Mesodermal cell (in vitro differentiated cells): ENCODE results near the gene TRUB1.

Source experiments
- H3K27ac ChIP-seq: 2 replicates; pipeline ENCODE4 v1.7.0; 2013; ENCODE audit warnings: mild to moderate bottlenecking, low read depth, low read length, moderate library complexity; ENCODE audit not compliant: severe bottlenecking
- H3K36me3 ChIP-seq: 2 replicates; pipeline ENCODE4 v1.7.1; 2013; ENCODE audit warnings: mild to moderate bottlenecking, low read length, moderate library complexity; ENCODE audit not compliant: control insufficient read depth, insufficient read depth
- H3K4me1 ChIP-seq: one replicate; pipeline ENCODE4 v1.7.1; 2013; ENCODE audit warnings: mild to moderate bottlenecking, low read length; ENCODE audit not compliant: insufficient read depth, control insufficient read depth, poor library complexity, severe bottlenecking
- H3K4me3 ChIP-seq: 2 replicates; pipeline ENCODE4 v1.7.0; 2013; ENCODE audit warnings: low read length, control low read depth, mild to moderate bottlenecking; ENCODE audit not compliant: insufficient read depth, poor library complexity, severe bottlenecking; ENCODE audit errors: extremely low read depth
- H3K9me3 ChIP-seq: 2 replicates; pipeline ENCODE4 v1.7.1; 2013; ENCODE audit warnings: mild to moderate bottlenecking, low read length, moderate library complexity; ENCODE audit not compliant: control insufficient read depth
- WGBS, 2 experiments: methylation state at CpG; one replicate each; pipeline ENCODE4 v1.1.5; 2013; ENCODE audit warnings: missing lambda C conversion rate in 2 of 2; ENCODE audit not compliant: insufficient coverage in 2 of 2; 5-methylcytosine and 5-hydroxymethylcytosine counted together

Gene TRUB1

GRCh38 chr10:114973997-114974396 is 36.0 kb downstream of the TRUB1 start:
- Histone ChIP-seq H3K9me3 (no peaks in the 10 kb centered on the region), H3K27ac (no peak overlapping the region), H3K36me3 (peaks cover 21% of the 10 kb centered on the region), H3K4me1 (peaks cover 21% of the 10 kb centered on the region), H3K4me3 (no peak overlapping the region)

DNA sequence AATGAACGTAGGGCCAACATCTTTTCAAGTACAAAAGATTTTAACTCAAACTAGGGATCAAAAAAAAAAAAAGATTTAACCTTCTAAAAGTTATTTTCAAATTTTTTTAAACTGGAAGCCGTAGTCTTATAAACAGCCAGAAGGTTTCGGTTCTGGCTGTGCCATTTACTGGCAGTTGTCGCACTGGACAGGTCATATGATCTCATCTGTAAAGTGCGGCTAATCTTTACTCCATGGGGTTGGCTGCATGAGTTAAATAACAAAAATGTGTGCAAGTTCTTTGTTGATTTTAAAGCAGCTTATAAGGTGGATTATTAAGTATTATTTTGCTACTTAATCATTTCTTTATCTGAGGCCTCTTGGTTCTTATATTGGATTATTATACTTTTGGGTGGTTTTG is 36.6 kb downstream of the TRUB1 start:
- H3K27ac ChIP-seq = no peak overlapping the region
- H3K9me3 ChIP-seq = no peaks in the 10 kb centered on the region
- peaks cover 21% of the 10 kb centered on the region for H3K36me3 ChIP-seq
- 83 to 98% methylated on average over 3 to 5 of the region's 5 CpGs for WGBS, 2 experiments
- peaks cover 16% of the 10 kb centered on the region for H3K4me1 ChIP-seq
- no peak overlapping the region for H3K4me3 ChIP-seq

GRCh38 chr10:114975091-114975490 is 37.1 kb downstream of the TRUB1 start:
- no peaks in the 10 kb centered on the region for H3K9me3 ChIP-seq
- no peak overlapping the region for H3K27ac ChIP-seq
- H3K4me3 ChIP-seq = no peak overlapping the region
- peaks cover 12% of the 10 kb centered on the region for H3K4me1 ChIP-seq
- WGBS, 2 experiments = 93 to 95% methylated on average over 3 of the region's 3 CpGs
- peaks cover 25% of the 10 kb centered on the region for H3K36me3 ChIP-seq

DNA sequence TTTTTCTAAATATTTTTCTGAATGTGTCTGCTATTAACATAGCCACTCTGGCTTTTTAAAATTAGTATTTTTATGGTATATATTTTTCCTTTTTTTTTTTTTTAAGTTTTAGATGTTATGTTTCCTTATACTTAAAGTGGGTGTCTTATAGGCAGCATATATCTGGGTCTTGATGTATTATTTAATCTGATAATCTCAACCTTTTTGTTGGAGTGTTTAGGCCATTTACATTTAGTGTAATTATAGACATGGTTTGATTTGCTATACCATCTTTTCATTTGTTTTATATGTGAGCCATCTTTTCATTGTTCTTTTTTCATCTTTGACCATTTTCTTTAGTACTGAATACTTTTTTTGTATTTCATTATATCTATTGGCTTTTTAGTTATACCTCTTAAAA is 45.0 kb downstream of the TRUB1 start:
- no peaks in the 10 kb centered on the region for H3K4me1 ChIP-seq
- H3K36me3 ChIP-seq = peaks cover 36% of the 10 kb centered on the region
- H3K9me3 ChIP-seq = peaks cover 12% of the 10 kb centered on the region
- no peak overlapping the region for H3K27ac ChIP-seq
- no peak overlapping the region for H3K4me3 ChIP-seq

GRCh38 chr10:114987995-114988394 is 50.0 kb downstream of the TRUB1 start:
- H3K4me3 ChIP-seq = no peak overlapping the region
- H3K27ac ChIP-seq = no peak overlapping the region
- H3K9me3 ChIP-seq = peaks cover 12% of the 10 kb centered on the region
- no peaks in the 10 kb centered on the region for H3K4me1 ChIP-seq
- 100% methylated on average over 1 of the region's 1 CpG for WGBS, 2 experiments
- H3K36me3 ChIP-seq = peaks cover 17% of the 10 kb centered on the region

DNA sequence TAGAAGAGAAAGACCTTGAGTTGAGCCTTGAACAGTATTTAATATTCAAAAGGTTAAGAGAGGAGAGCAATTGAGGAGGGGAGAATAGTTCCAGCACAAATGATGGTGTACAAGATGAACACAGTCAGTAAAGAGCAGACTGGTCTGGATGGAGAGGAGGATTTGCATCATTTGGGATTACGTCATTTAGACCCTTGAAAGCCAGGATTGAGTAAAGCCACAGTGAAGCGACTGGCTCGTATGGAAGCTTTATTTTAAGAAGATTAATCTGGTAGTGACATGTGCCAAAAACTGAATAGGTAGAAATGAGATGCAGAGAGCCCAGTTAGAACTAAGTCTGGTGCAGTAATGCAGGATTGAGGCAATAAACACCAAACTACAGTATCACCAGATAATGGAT is 52.6 kb downstream of the TRUB1 start:
- H3K27ac ChIP-seq = no peak overlapping the region
- H3K36me3 ChIP-seq = peaks cover 3% of the 10 kb centered on the region
- WGBS, 2 experiments = 97 to 100% methylated on average over 3 of the region's 3 CpGs
- no peaks in the 10 kb centered on the region for H3K9me3 ChIP-seq
- no peak overlapping the region for H3K4me3 ChIP-seq
- peaks cover 3% of the 10 kb centered on the region for H3K4me1 ChIP-seq

GRCh38 chr10:114990991-114991390 is 53.0 kb downstream of the TRUB1 start:
- Histone ChIP-seq H3K36me3 (peaks cover 3% of the 10 kb centered on the region), H3K9me3 (no peaks in the 10 kb centered on the region), H3K4me1 (peaks cover 7% of the 10 kb centered on the region), H3K4me3 (no peak overlapping the region), H3K27ac (no peak overlapping the region)
- WGBS, 2 experiments = 100% methylated on average over 2 of the region's 4 CpGs; no CpG with 5 or more reads in 1 of the 2 experiments

- H3K36me3 ChIP-seq = peaks cover 3% of the 10 kb centered on the region
- no peak overlapping the region for H3K4me3 ChIP-seq
- H3K4me1 ChIP-seq = peaks cover 9% of the 10 kb centered on the region
- H3K9me3 ChIP-seq = no peaks in the 10 kb centered on the region
- H3K27ac ChIP-seq = no peak overlapping the region
- 85 to 89% methylated on average over 6 to 7 of the region's 9 CpGs for WGBS, 2 experiments
These were observed 54.3 kb downstream of the TRUB1 start for GRCh38 chr10:114992189-114992775.

GRCh38 chr10:114995468-114996247 is 57.7 kb downstream of the TRUB1 start:
- Histone ChIP-seq H3K9me3 (no peaks in the 10 kb centered on the region), H3K4me3 (no peak overlapping the region), H3K27ac (peak overlapping the region; percentile 42), H3K4me1 (peaks cover 9% of the 10 kb centered on the region), H3K36me3 (peaks cover under 1% of the 10 kb centered on the region)
- 92 to 100% methylated on average over 3 of the region's 6 CpGs for WGBS, 2 experiments

- peaks cover 13% of the 10 kb centered on the region for H3K4me1 ChIP-seq
- WGBS, 2 experiments = no CpG with 5 or more reads among the region's 4 CpGs
- no peak overlapping the region for H3K27ac ChIP-seq
- H3K9me3 ChIP-seq = no peaks in the 10 kb centered on the region
- no peak overlapping the region for H3K4me3 ChIP-seq
- no peaks in the 10 kb centered on the region for H3K36me3 ChIP-seq
These were observed 58.5 kb downstream of the TRUB1 start for GRCh38 chr10:114996542-114996941.

- Histone ChIP-seq H3K4me3 (no peak overlapping the region), H3K9me3 (no peaks in the 10 kb centered on the region), H3K36me3 (no peaks in the 10 kb centered on the region), H3K27ac (no peak overlapping the region), H3K4me1 (peaks cover 14% of the 10 kb centered on the region)
- WGBS, 2 experiments = 88 to 95% methylated on average over 5 to 6 of the region's 7 CpGs
These were observed 61.0 kb downstream of the TRUB1 start for GRCh38 chr10:114998993-114999392.
